ENCODE data around the gene PSORS1C1. TPM values are rescaled to one million over a fixed set of nuclear protein-coding genes. Genes with fewer than 3 reads are reported as not detected.

Gene PSORS1C1
- total RNA-seq, 2 donors from 2014 or later, result not detected

GRCh38 chr6:31110825-31111582, 3.6 kb upstream of the PSORS1C1 start:
- Mint-ChIP-seq H3K27ac (peak overlapping the region; percentile 41), H3K4me3 (no peak overlapping the region)
- no peak for ATAC-seq

GRCh38 chr6:31111712-31112111, 2.9 kb upstream of the PSORS1C1 start:
- Mint-ChIP-seq H3K27ac (no peak overlapping the region), H3K27me3 (peaks cover 54% of the 10 kb centered on the region), H3K4me3 (no peak overlapping the region), H3K4me1 (peaks cover 17% of the 10 kb centered on the region), H3K36me3 (ENCODE audit: low read depth) (peaks cover 8% of the 10 kb centered on the region)
- ATAC-seq (no peak), DNase-seq (no peak)
- H3K9me3 ChIP-seq (ENCODE audit: control insufficient read depth, low read length, poor library complexity, severe bottlenecking), result no peaks in the 10 kb centered on the region

More at GRCh38 chr6:31110825-31111582, 3.6 kb upstream of the PSORS1C1 start:
- H3K36me3 Mint-ChIP-seq (ENCODE audit: low read depth), result peaks cover 8% of the 10 kb centered on the region
- H3K4me1 Mint-ChIP-seq, result peaks cover 18% of the 10 kb centered on the region
- no peaks in the 10 kb centered on the region for H3K9me3 ChIP-seq (ENCODE audit: control insufficient read depth, low read length, poor library complexity, severe bottlenecking)
- no peak for DNase-seq
- peaks cover 46% of the 10 kb centered on the region for H3K27me3 Mint-ChIP-seq

GRCh38 chr6:31112478-31112877, 2.1 kb upstream of the PSORS1C1 start, which contains the start of gene C6orf15:
Gene C6orf15, minus strand, starts transcription at chr6:31112575. Its CDS starts 20 bp downstream, at chr6:31112555.
- ATAC-seq, result no peak
- peaks cover 17% of the 10 kb centered on the region for H3K4me1 Mint-ChIP-seq
- H3K36me3 Mint-ChIP-seq (ENCODE audit: low read depth), result peaks cover 8% of the 10 kb centered on the region
- peaks cover 61% of the 10 kb centered on the region for H3K27me3 Mint-ChIP-seq
- no peak within 1 kb of the TSS for H3K4me3 Mint-ChIP-seq
- no peak within 1 kb of the TSS for H3K27ac Mint-ChIP-seq
- H3K9me3 ChIP-seq (ENCODE audit: control insufficient read depth, low read length, poor library complexity, severe bottlenecking), result no peaks in the 10 kb centered on the region
- no peak for DNase-seq

- no peak for ATAC-seq
- no peak overlapping the region for H3K4me3 Mint-ChIP-seq
- peaks cover 68% of the 10 kb centered on the region for H3K27me3 Mint-ChIP-seq
- peaks cover 9% of the 10 kb centered on the region for H3K36me3 Mint-ChIP-seq (ENCODE audit: low read depth)
- no peaks in the 10 kb centered on the region for H3K9me3 ChIP-seq (ENCODE audit: control insufficient read depth, low read length, poor library complexity, severe bottlenecking)
- H3K27ac Mint-ChIP-seq, result no peak overlapping the region
- DNase-seq, result no peak
- peaks cover 19% of the 10 kb centered on the region for H3K4me1 Mint-ChIP-seq
These were observed 599 bp upstream of the PSORS1C1 start for GRCh38 chr6:31113861-31114540.

- no peaks in the 10 kb centered on the region for H3K9me3 ChIP-seq (ENCODE audit: control insufficient read depth, low read length, poor library complexity, severe bottlenecking)
- Mint-ChIP-seq H3K36me3 (ENCODE audit: low read depth) (peaks cover 8% of the 10 kb centered on the region), H3K27ac (peak overlapping the region; percentile 61), H3K27me3 (peaks cover 62% of the 10 kb centered on the region), H3K4me1 (peaks cover 12% of the 10 kb centered on the region), H3K4me3 (peak overlapping the region; percentile 9)
- DNase-seq (no peak), ATAC-seq (peak; percentile 48)
These were observed 610 bp downstream of the PSORS1C1 start for GRCh38 chr6:31114970-31115849.

- H3K36me3 Mint-ChIP-seq (ENCODE audit: low read depth), result peaks cover 8% of the 10 kb centered on the region
- peaks cover 54% of the 10 kb centered on the region for H3K27me3 Mint-ChIP-seq
- no peak overlapping the region for H3K4me3 Mint-ChIP-seq
- ATAC-seq, result no peak
- H3K9me3 ChIP-seq (ENCODE audit: control insufficient read depth, low read length, poor library complexity, severe bottlenecking), result no peaks in the 10 kb centered on the region
- peaks cover 12% of the 10 kb centered on the region for H3K4me1 Mint-ChIP-seq
- no peak overlapping the region for H3K27ac Mint-ChIP-seq
- no peak for DNase-seq
These were observed 1.5 kb downstream of the PSORS1C1 start for GRCh38 chr6:31115941-31116560.

- ATAC-seq, result no peak
These were observed 2.2 kb downstream of the PSORS1C1 start for GRCh38 chr6:31116661-31117385.

GRCh38 chr6:31118178-31118577, 3.6 kb downstream of the PSORS1C1 start:
- Mint-ChIP-seq H3K36me3 (ENCODE audit: low read depth) (peaks cover 8% of the 10 kb centered on the region), H3K27ac (no peak overlapping the region), H3K4me1 (peaks cover 12% of the 10 kb centered on the region), H3K4me3 (no peak overlapping the region), H3K27me3 (peaks cover 39% of the 10 kb centered on the region)
- no peaks in the 10 kb centered on the region for H3K9me3 ChIP-seq (ENCODE audit: control insufficient read depth, low read length, poor library complexity, severe bottlenecking)
- ATAC-seq, result no peak
- DNase-seq, result no peak

More at GRCh38 chr6:31116661-31117385, 2.2 kb downstream of the PSORS1C1 start:
- no peak overlapping the region for H3K27ac Mint-ChIP-seq
- peaks cover 12% of the 10 kb centered on the region for H3K4me1 Mint-ChIP-seq
- H3K9me3 ChIP-seq (ENCODE audit: control insufficient read depth, low read length, poor library complexity, severe bottlenecking), result no peaks in the 10 kb centered on the region
- DNase-seq, result no peak
- no peak overlapping the region for H3K4me3 Mint-ChIP-seq
- H3K36me3 Mint-ChIP-seq (ENCODE audit: low read depth), result peaks cover 8% of the 10 kb centered on the region
- H3K27me3 Mint-ChIP-seq, result peaks cover 51% of the 10 kb centered on the region

- Mint-ChIP-seq H3K27ac (no peak within 1 kb of the TSS), H3K4me1 (peaks cover 9% of the 10 kb centered on the region), H3K27me3 (peaks cover 40% of the 10 kb centered on the region), H3K4me3 (no peak within 1 kb of the TSS), H3K36me3 (ENCODE audit: low read depth) (peaks cover 8% of the 10 kb centered on the region)
- DNase-seq (no peak), ATAC-seq (no peak)
- no peaks in the 10 kb centered on the region for H3K9me3 ChIP-seq (ENCODE audit: control insufficient read depth, low read length, poor library complexity, severe bottlenecking)
These were observed 5.7 kb downstream of the PSORS1C1 start, which contains the start of gene CDSN for GRCh38 chr6:31120151-31120915. Gene CDSN, minus strand, starts transcription at chr6:31120446. Its CDS starts 27 bp downstream, at chr6:31120419.

- Mint-ChIP-seq H3K4me3 (no peak overlapping the region), H3K36me3 (ENCODE audit: low read depth) (peaks cover 2% of the 10 kb centered on the region), H3K27me3 (peaks cover 31% of the 10 kb centered on the region), H3K27ac (no peak overlapping the region), H3K4me1 (peaks cover 8% of the 10 kb centered on the region)
- DNase-seq (no peak), ATAC-seq (no peak)
- H3K9me3 ChIP-seq (ENCODE audit: control insufficient read depth, low read length, poor library complexity, severe bottlenecking), result no peaks in the 10 kb centered on the region
These were observed 6.7 kb downstream of the PSORS1C1 start for GRCh38 chr6:31121131-31121790.

Measured in T-helper 17 cell (primary cell).